ENCODE data around the gene DDIAS. TPM values are rescaled to one million over a fixed set of nuclear protein-coding genes. Genes with fewer than 3 reads are reported as not detected.

The DDIAS gene
- total RNA-seq, 4 donors from 2014 or later: 0.91 to 2.4 (median 1.4) TPM

DNA sequence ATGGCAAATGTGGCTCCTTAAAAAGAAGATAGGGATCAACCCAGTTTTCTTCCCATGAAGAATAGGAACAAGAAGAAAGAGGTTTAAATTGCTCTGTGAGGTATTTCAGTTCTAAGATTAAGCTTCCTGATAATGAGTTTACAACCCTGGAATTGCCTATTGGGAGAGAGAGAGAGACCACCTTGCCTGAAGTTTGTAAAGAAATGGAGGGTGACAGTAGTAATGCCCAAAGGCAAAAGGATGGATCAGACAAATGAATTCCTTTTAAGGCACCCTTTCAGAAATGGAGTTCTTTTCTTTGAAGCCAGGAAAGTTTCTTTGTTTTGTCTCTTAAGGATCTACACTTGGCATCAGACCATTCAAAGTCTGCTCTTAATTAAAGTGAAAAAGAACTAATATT, 74.3 kb downstream of the DDIAS start:
- intact Hi-C loops (cut with DNase I; ENCODE audit: low total_unique reads): no loop called here
- DNase-seq (ENCODE audit: low spot score in 2 of 2): no peak
- TF ChIP-seq, protein P1, sequence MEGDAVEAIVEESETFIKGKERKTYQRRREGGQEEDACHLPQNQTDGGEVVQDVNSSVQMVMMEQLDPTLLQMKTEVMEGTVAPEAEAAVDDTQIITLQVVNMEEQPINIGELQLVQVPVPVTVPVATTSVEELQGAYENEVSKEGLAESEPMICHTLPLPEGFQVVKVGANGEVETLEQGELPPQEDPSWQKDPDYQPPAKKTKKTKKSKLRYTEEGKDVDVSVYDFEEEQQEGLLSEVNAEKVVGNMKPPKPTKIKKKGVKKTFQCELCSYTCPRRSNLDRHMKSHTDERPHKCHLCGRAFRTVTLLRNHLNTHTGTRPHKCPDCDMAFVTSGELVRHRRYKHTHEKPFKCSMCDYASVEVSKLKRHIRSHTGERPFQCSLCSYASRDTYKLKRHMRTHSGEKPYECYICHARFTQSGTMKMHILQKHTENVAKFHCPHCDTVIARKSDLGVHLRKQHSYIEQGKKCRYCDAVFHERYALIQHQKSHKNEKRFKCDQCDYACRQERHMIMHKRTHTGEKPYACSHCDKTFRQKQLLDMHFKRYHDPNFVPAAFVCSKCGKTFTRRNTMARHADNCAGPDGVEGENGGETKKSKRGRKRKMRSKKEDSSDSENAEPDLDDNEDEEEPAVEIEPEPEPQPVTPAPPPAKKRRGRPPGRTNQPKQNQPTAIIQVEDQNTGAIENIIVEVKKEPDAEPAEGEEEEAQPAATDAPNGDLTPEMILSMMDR (IDR thresholded peaks at IDR 0.05): no peak
- TF ChIP-seq POLR2A (IDR thresholded peaks at IDR 0.05): no peak
- H3K4me3 ChIP-seq (ENCODE audit: low read depth, poor library complexity, severe bottlenecking): no peak overlapping the region

DNA sequence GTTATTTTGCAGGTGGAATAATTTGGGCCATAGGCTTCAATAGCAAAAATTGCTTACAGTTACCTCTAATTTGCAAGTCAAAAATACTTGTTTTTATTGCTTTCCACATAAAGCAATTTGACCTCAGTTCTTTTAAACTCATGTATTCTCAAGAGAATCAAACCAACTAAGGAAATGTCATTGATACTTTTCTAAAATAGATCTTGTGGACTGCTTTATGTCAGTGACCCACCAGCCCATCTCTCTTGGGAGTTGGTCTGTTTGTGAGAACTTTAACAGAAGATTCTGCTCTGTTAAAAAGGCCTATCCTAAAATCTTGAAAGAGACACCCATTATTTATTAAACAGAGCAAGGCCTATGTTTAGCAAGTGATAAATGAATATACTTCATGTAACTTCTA, 75.2 kb downstream of the DDIAS start:
- TF ChIP-seq, protein P1 (IDR thresholded peaks at IDR 0.05): no peak
- TF ChIP-seq POLR2A (IDR thresholded peaks at IDR 0.05): no peak
- H3K4me3 ChIP-seq (ENCODE audit: low read depth, poor library complexity, severe bottlenecking): no peak overlapping the region
- no peak for DNase-seq (ENCODE audit: low spot score in 2 of 2)
- intact Hi-C loops (cut with DNase I; ENCODE audit: low total_unique reads): no loop called here

DNA sequence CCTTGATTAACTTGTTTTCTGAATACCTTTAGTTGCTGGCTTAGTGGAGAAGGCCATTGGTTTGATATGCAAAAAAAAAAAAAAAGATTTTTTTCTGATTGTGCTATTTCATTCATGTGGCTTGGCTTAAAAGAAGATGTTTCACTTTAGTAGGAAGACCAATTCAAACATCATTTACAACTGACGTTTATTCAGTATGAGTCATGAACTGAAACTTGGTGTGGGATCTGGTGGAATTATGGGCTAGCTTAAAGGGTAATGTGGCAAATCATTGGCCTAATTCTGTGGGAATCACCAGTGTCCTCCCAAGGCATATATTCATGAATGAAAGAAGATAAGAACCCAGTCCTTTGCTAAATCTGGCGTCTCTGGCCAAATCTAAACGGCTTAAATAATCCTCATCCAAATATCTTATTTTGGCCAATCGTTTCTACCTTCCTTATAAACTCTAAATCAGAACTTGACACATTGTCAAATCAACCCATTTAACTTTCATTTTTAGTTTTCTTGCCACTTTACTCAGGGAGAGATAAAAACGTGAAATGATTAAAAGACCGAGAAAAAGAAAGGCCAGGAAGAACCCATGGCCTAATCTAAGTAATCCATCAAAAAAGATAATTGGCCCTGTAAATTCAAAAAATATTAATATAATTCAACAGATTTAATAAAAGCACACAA, 77.0 kb downstream of the DDIAS start:
- WGBS, 2 donors: 79 to 80% methylated on average over 6 of the region's 6 CpGs
- DNase-seq (ENCODE audit: low spot score in 2 of 2): no peak
- H3K4me3 ChIP-seq (ENCODE audit: low read depth, poor library complexity, severe bottlenecking): no peak overlapping the region
- intact Hi-C loops (cut with DNase I; ENCODE audit: low total_unique reads): no loop called here
- TF ChIP-seq, protein P1 (IDR thresholded peaks at IDR 0.05): no peak
- no peak for TF ChIP-seq POLR2A (IDR thresholded peaks at IDR 0.05)

DNA sequence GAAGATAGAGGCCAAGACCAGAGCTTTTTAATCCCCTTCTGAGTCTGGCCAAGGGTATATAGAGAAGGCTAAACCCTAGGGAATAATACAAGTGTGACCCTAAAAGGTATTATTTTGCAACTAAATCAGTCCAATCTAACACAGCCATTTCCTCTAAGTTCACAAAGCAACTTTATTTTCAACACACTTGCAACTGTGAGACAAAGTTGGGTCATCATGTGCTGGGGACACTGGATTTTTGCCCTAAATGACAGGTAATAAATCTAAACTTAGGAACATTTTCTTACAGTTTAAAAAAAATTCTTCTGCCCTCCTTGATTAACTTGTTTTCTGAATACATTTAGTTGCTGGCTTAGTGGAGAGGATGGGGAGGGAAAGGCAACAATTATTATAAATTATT, 78.3 kb downstream of the DDIAS start:
- TF ChIP-seq POLR2A (IDR thresholded peaks at IDR 0.05): no peak
- TF ChIP-seq, protein P1 (IDR thresholded peaks at IDR 0.05): no peak
- intact Hi-C loops (cut with DNase I; ENCODE audit: low total_unique reads): no loop called here
- no peak for DNase-seq (ENCODE audit: low spot score in 2 of 2)
- H3K4me3 ChIP-seq (ENCODE audit: low read depth, poor library complexity, severe bottlenecking): no peak overlapping the region

DNA sequence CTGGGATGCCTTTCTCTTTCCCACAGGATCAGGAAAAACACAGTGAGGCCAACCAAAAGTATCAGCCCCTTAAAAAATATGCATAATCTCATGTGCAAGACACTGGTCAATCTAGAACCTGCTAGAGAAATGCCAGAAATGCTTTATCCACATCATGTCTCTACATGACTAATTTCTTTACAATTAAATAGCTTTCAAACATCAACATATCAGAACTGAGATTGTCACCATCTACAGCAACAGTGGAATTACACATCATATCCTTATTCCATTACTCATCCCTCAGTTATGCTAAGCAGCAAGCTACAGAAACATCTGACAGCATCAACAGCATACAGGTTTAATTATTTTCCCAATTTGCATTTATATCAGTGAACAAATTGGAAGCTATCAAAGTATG, 78.8 kb downstream of the DDIAS start:
- TF ChIP-seq, protein P1 (IDR thresholded peaks at IDR 0.05): no peak
- no peak for TF ChIP-seq POLR2A (IDR thresholded peaks at IDR 0.05)
- H3K4me3 ChIP-seq (ENCODE audit: low read depth, poor library complexity, severe bottlenecking): no peak overlapping the region
- intact Hi-C loops (cut with DNase I; ENCODE audit: low total_unique reads): no loop called here
- no peak for DNase-seq (ENCODE audit: low spot score in 2 of 2)

DNA sequence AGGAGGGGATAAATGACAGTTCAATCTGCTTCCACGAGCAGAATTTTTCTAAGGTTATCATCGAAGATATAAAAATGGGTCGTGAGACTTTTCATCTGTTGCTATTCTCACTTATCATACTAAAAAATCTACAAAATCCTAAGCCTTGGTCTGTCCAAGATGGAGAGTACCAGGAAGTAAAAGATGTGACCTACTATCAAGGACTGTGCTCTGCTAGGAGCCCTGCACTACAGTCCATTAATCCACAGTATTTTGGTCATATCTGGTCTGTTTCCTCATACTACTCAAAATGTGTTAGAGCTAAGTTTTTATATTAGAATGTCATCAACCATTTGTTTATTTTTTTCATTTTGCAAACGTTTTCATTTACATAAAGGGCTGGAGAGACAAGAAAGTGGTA, 79.4 kb downstream of the DDIAS start:
- TF ChIP-seq POLR2A (IDR thresholded peaks at IDR 0.05): no peak
- TF ChIP-seq, protein P1 (IDR thresholded peaks at IDR 0.05): no peak
- DNase-seq (ENCODE audit: low spot score in 2 of 2): no peak
- no peak overlapping the region for H3K4me3 ChIP-seq (ENCODE audit: low read depth, poor library complexity, severe bottlenecking)
- WGBS, 2 donors: 85 to 89% methylated on average over 4 of the region's 4 CpGs
- intact Hi-C loops (cut with DNase I; ENCODE audit: low total_unique reads): no loop called here

All from lower leg skin (tissue), 4 donors.